ENCODE results near the gene LSS.

DNA sequence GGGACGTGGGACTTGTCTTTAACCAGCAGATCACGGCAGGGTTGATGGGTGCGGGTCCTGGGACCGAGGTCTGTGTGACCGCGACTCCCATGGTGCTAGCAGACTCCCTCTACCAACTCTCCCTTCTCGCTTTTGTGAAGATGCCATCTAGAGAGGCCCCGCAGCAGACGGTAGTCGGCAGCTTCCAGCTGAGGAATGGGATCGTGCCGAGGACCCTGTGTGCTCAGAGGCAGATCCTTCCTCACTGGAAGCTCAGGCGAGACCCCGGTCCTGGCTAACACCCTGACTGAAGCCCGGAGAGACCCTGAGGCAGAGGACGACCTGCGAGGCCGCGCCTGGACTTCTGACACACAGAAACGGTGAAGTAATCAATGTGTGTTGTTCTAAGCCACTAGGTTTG is 31.8 kb downstream of the LSS start:
- TF ChIP-seq POLR2A (IDR thresholded peaks at IDR 0.05; ENCODE audit: low read depth, low read length) (no peak), TAF1 (IDR thresholded peaks at IDR 0.05; ENCODE audit: low read depth, low read length) (no peak), SPI1 (IDR thresholded peaks at IDR 0.05; ENCODE audit: low read depth, low read length) (no peak), POLR2AphosphoS5 (IDR thresholded peaks at IDR 0.05; ENCODE audit: low read depth, low read length) (no peak), POU2F2 (IDR thresholded peaks at IDR 0.05; ENCODE audit: low read depth, low read length) (no peak)

Data from GM12891 (cell line).